ENCODE measurements around the gene RBM18. TPM values are rescaled to one million over a fixed set of nuclear protein-coding genes. Genes with fewer than 3 reads are reported as not detected.

Gene RBM18
- polyA plus RNA-seq, 3 donors: 37.7 to 39.3 (median 37.9) TPM

GRCh38 chr9:122262073-122262472 is 2.6 kb downstream of the RBM18 start:
- DNase-seq (ENCODE audit: low read depth in 3 of 3, low spot score in 2 of 3): no peak

GRCh38 chr9:122261469-122261881 is 3.2 kb downstream of the RBM18 start:
- DNase-seq (ENCODE audit: low read depth in 3 of 3, low spot score in 2 of 3): no peak

- DNase-seq (ENCODE audit: low read depth in 3 of 3, low spot score in 2 of 3): no peak
These were observed 5.7 kb downstream of the RBM18 start for GRCh38 chr9:122258886-122259415.

- DNase-seq (ENCODE audit: low read depth in 3 of 3, low spot score in 2 of 3): no peak
These were observed 8.4 kb downstream of the RBM18 start for GRCh38 chr9:122256206-122256605.

GRCh38 chr9:122254761-122255160 is 9.9 kb downstream of the RBM18 start:
- DNase-seq (ENCODE audit: low read depth in 3 of 3, low spot score in 2 of 3): no peak

GRCh38 chr9:122252796-122253195 is 11.8 kb downstream of the RBM18 start:
- DNase-seq (ENCODE audit: low read depth in 3 of 3, low spot score in 2 of 3): no peak

GRCh38 chr9:122251351-122251750 is 13.3 kb downstream of the RBM18 start:
- DNase-seq (ENCODE audit: low read depth in 3 of 3, low spot score in 2 of 3): no peak

- no peak for DNase-seq (ENCODE audit: low read depth in 3 of 3, low spot score in 2 of 3)
These were observed 16.2 kb downstream of the RBM18 start for GRCh38 chr9:122248448-122248865.

GRCh38 chr9:122246666-122247065 is 18.0 kb downstream of the RBM18 start:
- DNase-seq (ENCODE audit: low read depth in 3 of 3, low spot score in 2 of 3): no peak

GRCh38 chr9:122244349-122244748 is 20.3 kb downstream of the RBM18 start:
- DNase-seq (ENCODE audit: low read depth in 3 of 3, low spot score in 2 of 3): no peak

GRCh38 chr9:122239722-122240121 is 24.9 kb downstream of the RBM18 start:
- DNase-seq (ENCODE audit: low read depth in 3 of 3, low spot score in 2 of 3): no peak

GRCh38 chr9:122236681-122237080 is 28.0 kb downstream of the RBM18 start:
- no peak for DNase-seq (ENCODE audit: low read depth in 3 of 3, low spot score in 2 of 3)

GRCh38 chr9:122234022-122234748 is 30.5 kb downstream of the RBM18 start:
- DNase-seq (ENCODE audit: low read depth in 3 of 3, low spot score in 2 of 3): no peak

GRCh38 chr9:122232796-122233306 is 31.8 kb downstream of the RBM18 start:
- DNase-seq (ENCODE audit: low read depth in 3 of 3, low spot score in 2 of 3): no peak

- DNase-seq (ENCODE audit: low read depth in 3 of 3, low spot score in 2 of 3): no peak
These were observed 35.2 kb downstream of the RBM18 start for GRCh38 chr9:122229485-122229837.

GRCh38 chr9:122228568-122229484 is 35.8 kb downstream of the RBM18 start, which contains the start of gene LHX6:
Gene LHX6, minus strand, starts transcription at chr9:122228957. Its CDS starts 217 bp downstream, at chr9:122228740.
- no peak for DNase-seq (ENCODE audit: low read depth in 3 of 3, low spot score in 2 of 3)

- no peak for DNase-seq (ENCODE audit: low read depth in 3 of 3, low spot score in 2 of 3)
These were observed 36.5 kb downstream of the RBM18 start for GRCh38 chr9:122228191-122228567.

GRCh38 chr9:122227575-122227900 is 37.1 kb downstream of the RBM18 start:
- DNase-seq (ENCODE audit: low read depth in 3 of 3, low spot score in 2 of 3): no peak

GRCh38 chr9:122226758-122227574 is 37.7 kb downstream of the RBM18 start:
- no peak for DNase-seq (ENCODE audit: low read depth in 3 of 3, low spot score in 2 of 3)

- no peak for DNase-seq (ENCODE audit: low read depth in 3 of 3, low spot score in 2 of 3)
These were observed 38.4 kb downstream of the RBM18 start for GRCh38 chr9:122226142-122226757.
